ENCODE measurements around the gene KYNU.

GRCh38 chr2:142843731-142844130 is 33.7 kb upstream of the KYNU start:
- no peak for TF ChIP-seq CTCF (IDR thresholded peaks at IDR 0.05; ENCODE audit: poor library complexity)
- no peak for TF ChIP-seq EZH2phosphoT487 (IDR thresholded peaks at IDR 0.05; ENCODE audit: low read depth, severe bottlenecking, unreplicated experiment)
- TF ChIP-seq EZH2 (IDR thresholded peaks at IDR 0.05; ENCODE audit: borderline replicate concordance), result no peak

Measured in hepatocyte (in vitro differentiated cells).